DOHH2 (cell line): Measurements from ENCODE around the gene RFX4.

ENCODE experiments used
- EZH2phosphoT487 ChIP-seq: fragments of 200-600 bp; sonication (generic); IDR thresholded peaks from 2 replicates; pipeline ENCODE4 v1.6.1; 2017; ENCODE audit warnings: borderline replicate concordance, mild to moderate bottlenecking, antibody characterized with exemption, low read length, moderate library complexity, mixed read lengths
- TF ChIP-seq, protein P1 (sequence below): fragments of 200-600 bp; sonication (generic); IDR thresholded peaks from one replicate; pipeline ENCODE4 v1.5.1; 2014; ENCODE audit warnings: antibody characterized with exemption, mild to moderate bottlenecking, low read depth, low read length; ENCODE audit not compliant: poor library complexity, severe bottlenecking

DNA sequence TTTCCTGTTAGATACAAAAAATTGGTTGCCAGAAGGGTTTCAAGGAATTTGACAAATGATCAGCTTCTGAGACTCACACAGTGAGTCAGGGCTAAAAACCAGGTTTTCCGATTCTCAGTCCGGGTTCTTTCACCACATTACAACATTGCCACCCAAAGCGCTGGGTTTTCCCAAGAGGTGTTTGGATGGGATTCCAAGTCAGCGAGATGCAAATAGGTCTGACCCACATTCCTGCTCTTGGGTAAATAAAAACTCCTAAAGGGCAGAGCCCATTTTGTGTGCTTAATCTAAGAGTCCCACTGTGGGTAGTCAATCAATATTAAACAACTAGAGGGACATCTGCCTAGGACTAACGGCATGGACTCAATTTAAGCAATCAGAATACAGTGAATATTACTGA lies 186.3 kb downstream of the RFX4 start:
- TF ChIP-seq, protein P1, sequence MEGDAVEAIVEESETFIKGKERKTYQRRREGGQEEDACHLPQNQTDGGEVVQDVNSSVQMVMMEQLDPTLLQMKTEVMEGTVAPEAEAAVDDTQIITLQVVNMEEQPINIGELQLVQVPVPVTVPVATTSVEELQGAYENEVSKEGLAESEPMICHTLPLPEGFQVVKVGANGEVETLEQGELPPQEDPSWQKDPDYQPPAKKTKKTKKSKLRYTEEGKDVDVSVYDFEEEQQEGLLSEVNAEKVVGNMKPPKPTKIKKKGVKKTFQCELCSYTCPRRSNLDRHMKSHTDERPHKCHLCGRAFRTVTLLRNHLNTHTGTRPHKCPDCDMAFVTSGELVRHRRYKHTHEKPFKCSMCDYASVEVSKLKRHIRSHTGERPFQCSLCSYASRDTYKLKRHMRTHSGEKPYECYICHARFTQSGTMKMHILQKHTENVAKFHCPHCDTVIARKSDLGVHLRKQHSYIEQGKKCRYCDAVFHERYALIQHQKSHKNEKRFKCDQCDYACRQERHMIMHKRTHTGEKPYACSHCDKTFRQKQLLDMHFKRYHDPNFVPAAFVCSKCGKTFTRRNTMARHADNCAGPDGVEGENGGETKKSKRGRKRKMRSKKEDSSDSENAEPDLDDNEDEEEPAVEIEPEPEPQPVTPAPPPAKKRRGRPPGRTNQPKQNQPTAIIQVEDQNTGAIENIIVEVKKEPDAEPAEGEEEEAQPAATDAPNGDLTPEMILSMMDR: no peak
- no peak for TF ChIP-seq EZH2phosphoT487
